A549 treated with GW870086 at 1 μM for 4 hours (cell line): Measurements from ENCODE around the gene ZNF562. TPM values are rescaled to one million over a fixed set of nuclear protein-coding genes. Genes with fewer than 3 reads are reported as not detected.

Experiments
- total RNA-seq: library from RNA; stranded (reverse); fragments of 200-300 nt; extraction: Qiagen RNA extraction; gene quantifications from 5 replicates; pipeline ENCODE4 v1.2.3, GENCODE V29; 2022; ENCODE audit warnings: low read depth

The ZNF562 gene
- 4.9 to 7.0 TPM (median 6.3 TPM) in 5 replicates for total RNA-seq

DNA sequence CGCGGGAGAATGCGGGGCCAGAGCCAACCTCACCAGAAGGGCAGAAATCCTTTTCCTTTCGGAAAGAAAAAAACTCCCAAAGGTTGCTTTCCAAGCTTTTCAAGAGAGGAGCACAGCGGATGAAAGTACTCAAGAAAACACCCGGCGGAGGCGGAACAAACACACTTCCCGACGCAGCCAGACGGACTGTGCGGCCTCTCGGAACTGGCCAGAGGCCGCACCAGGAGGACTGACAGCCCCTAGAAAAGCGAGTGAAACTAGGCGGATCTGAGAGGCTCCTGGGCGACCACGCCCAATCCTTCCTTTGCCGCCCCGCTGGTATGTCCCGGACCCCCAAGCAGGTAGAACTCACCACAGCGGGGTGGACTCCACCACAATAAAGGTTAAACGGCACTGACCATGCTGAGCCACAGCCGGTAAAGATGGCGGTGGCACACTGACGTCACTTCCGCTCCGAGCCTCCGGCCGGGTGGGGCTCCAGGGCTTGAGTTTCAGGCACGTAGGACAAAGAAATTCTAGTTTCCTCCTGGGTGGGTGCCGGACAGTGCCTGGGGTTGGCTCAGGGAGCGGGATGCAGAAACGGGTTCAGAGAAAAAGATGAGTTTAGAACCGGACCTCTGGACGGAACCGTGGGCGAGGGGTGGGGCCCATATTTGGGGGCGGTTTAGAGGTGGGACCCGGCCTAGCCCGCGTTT is at the start of gene ZNF562:
Gene ZNF562 (minus strand): TSS at position 438 of the 695 bp plus-strand sequence. CDS start 14,356 bp downstream, outside the sequence.

GRCh38 chr19:9621156-9622037 is 53.5 kb downstream of the ZNF562 start, which contains the start of gene ZNF561:
ZNF561 (minus strand) TSS chr19:9621232; CDS start chr19:9619456, 1,776 bp downstream.

Other genes starting within 250 kb of the ZNF562 start
- 3.2 to 3.9 TPM (median 3.7 TPM) in 5 replicates for gene ZNF266, start 239.5 kb downstream of the ZNF562 start, total RNA-seq
- not detected in 5 replicates for gene ZNF560, start 176.5 kb downstream of the ZNF562 start, total RNA-seq
- gene ZNF426, start 136.5 kb downstream of the ZNF562 start, total RNA-seq: 0.73 to 1.2 TPM (median 1.1 TPM) in 5 replicates
- gene ZNF121, start 90.6 kb downstream of the ZNF562 start, total RNA-seq: 3.3 to 4.3 TPM (median 4.1 TPM) in 5 replicates
- 5.1 to 13.6 TPM (median 8.8 TPM) in 5 replicates for gene ZNF561, start 53.9 kb downstream of the ZNF562 start, total RNA-seq
- 0.94 to 1.5 TPM (median 1.4 TPM) in 5 replicates for gene ZNF846, start 93.6 kb upstream of the ZNF562 start, total RNA-seq
- 11.4 to 14.7 TPM (median 13.2 TPM) in 5 replicates for gene FBXL12, start 144.0 kb upstream of the ZNF562 start, total RNA-seq
- 405 to 503 TPM (median 425 TPM) in 5 replicates for gene UBL5, start 152.8 kb upstream of the ZNF562 start, total RNA-seq
- gene PIN1, start 160.2 kb upstream of the ZNF562 start, total RNA-seq: 58.5 to 81.9 TPM (median 76.9 TPM) in 5 replicates